GM19452 (cell line): ENCODE measurements around the gene MFSD1.

Experiments used
- ATAC-seq: cut with Tn5 transposase; IDR thresholded peaks from one replicate; pipeline ENCODE4 v1.9.1; 2021; ENCODE audit not compliant: unreplicated experiment

Gene MFSD1

DNA sequence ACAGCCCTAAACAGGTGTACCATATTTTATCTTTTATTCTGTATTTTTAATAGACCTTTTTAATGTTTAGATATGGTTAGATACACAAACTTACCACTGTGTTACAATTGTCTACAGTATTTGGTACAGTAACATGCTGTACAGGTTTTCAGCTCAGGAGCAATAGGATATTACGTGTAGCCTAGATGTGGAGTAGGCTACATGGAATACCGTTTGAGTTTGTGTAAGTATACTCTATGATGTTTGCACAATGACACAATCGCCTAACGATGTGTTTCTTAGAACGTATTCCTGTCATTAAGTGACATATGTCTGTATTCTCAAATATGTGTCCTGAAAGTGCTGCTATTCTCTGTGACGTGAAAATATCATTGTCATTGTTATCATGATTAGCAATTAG, 62.6 kb downstream of the MFSD1 start:
- no peak for ATAC-seq

DNA sequence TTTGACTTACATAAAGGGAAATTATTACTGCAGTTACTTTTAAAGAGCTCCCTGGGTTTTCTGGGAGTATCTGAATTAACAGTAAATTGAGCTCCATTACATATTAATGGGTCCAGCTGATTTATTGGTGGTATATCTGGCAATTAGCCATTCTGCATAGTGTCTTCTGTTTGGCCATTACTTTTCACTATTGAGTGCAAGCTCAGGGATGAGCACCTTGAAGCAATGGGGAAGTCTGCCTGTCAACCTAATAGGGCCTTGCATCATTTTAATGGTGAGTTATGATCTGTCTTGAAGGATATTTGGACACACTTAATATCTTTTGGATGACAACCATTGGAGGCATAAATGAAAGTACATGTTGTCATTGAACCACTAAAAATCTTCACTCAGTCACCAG, 73.8 kb downstream of the MFSD1 start:
- no peak for ATAC-seq
